PC-9 (cell line): ENCODE results near the gene ATP5PD.

Experiments
- EZH2 ChIP-seq: fragments of 200-600 bp; sonication (generic); IDR thresholded peaks from 2 replicates; pipeline ENCODE4 v1.8.0; 2017; ENCODE audit warnings: antibody characterized with exemption, low read depth
- TF ChIP-seq, protein P1 (sequence below): fragments of 200-600 bp; sonication (generic); conservative IDR thresholded peaks from 2 replicates; pipeline ENCODE4 v1.6.1; 2017; ENCODE audit warnings: mixed run types, antibody characterized with exemption, mild to moderate bottlenecking, moderate library complexity

DNA sequence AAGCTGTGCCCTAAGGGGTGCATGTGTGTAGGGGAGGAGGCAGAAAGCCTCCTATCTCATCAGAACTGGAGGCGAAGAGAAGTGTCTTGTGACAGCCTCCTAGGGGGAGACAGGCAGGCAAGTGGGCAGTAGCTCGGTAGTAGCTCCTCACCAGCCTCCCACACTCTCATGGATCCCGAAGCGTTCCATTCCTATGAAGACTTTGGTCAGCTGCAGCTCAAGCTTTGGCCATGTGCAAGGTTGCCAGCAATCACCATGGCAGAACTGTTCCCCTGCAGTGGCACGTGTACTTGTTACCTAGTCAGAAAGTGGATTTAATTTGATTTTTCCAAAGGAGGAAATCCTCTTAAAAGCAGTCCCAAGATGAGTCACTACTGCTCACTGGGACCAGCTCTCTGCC is 27.6 kb downstream of the ATP5PD start:
- TF ChIP-seq, protein P1, sequence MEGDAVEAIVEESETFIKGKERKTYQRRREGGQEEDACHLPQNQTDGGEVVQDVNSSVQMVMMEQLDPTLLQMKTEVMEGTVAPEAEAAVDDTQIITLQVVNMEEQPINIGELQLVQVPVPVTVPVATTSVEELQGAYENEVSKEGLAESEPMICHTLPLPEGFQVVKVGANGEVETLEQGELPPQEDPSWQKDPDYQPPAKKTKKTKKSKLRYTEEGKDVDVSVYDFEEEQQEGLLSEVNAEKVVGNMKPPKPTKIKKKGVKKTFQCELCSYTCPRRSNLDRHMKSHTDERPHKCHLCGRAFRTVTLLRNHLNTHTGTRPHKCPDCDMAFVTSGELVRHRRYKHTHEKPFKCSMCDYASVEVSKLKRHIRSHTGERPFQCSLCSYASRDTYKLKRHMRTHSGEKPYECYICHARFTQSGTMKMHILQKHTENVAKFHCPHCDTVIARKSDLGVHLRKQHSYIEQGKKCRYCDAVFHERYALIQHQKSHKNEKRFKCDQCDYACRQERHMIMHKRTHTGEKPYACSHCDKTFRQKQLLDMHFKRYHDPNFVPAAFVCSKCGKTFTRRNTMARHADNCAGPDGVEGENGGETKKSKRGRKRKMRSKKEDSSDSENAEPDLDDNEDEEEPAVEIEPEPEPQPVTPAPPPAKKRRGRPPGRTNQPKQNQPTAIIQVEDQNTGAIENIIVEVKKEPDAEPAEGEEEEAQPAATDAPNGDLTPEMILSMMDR = no peak
- no peak for TF ChIP-seq EZH2
